Activated CD4-positive, alpha-beta T cell treated with anti-CD3 and anti-CD28 coated beads, Interleukin-2, amount 50 U/mL, for 24 hours (primary cell): ENCODE measurements around the gene ZNF714.
A peak's percentile ranks its signal among the peaks of the same experiment; 100 is the strongest.

Source experiments
- DNase-seq, 2 donors: peaks; one replicate each; pipeline ENCODE4 v3.0.0-alpha.2; 2020; ENCODE audit warnings: low read depth in 1 of 2, low spot score in 1 of 2

ZNF714 gene

DNA sequence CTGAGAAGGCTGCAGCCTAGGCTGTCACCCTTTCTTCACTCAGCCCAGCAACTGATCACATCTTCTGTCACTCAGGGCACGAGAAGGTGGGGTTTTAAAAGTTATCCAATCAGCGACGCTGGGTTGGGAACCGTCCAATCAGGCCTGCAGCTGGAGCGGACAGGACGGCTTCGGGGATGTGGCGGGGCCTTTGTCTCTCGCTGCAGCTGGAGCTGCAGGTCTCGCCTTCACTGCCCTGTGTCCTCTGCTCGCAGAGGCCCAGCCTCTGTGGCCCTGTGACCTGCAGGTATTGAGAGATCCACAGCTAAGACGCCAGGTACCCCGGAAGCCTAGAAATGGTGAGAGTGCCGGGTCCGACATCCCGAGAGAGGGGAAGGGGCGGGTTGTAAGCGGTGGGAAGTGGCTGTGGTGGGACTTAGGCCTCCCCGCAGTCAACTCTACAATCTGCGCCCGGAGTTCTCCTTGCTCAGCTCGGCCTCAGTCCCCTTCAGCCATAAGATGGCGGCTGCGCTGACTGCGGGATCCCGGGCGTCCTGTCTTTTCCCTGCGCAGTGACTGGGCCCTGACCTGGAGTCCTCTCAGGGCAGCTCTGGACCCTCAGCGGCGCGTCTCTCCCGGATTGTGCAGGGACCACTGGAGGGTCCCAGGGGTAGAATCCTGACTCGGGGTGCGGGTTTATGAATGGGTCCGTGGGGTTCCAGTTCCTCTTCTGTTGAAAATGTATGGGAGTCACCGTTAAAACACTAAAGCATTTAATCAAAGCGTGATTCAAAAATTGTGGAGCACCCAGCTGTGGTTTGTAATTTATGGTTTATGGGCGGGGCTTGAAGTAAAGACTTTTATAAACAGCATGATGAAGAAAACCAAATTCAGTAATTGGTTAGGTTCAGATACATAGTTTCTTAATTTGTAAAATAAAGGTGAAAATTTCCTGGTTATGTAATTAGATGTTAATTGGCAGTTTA lies at the start of gene ZNF714:
Gene ZNF714, plus strand, starts transcription at position 193 of the 965 bp plus-strand sequence. CDS start 16,066 bp downstream, outside the sequence.
- peak; percentile 57 to 83 for DNase-seq

DNA sequence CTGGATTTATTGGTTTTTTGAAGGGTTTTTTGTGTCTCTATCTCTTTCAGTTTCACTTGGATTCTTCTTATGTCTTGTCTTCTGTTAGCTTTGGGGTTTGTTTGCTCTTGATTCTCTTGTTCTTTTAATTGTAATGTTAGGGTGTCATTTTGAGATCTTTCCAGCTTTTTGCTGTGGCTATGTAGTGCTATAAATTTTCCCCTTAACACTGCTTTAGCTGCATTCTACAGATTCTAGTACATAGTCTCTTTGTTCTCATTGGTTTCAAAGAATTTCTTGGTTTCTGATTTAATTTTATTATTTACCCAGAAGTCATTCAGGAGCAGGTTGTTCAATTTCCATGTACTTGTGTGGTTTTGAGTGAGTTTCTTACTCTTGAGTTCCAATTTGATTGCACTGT lies 37.0 kb upstream of the ZNF714 start:
- no peak for DNase-seq

DNA sequence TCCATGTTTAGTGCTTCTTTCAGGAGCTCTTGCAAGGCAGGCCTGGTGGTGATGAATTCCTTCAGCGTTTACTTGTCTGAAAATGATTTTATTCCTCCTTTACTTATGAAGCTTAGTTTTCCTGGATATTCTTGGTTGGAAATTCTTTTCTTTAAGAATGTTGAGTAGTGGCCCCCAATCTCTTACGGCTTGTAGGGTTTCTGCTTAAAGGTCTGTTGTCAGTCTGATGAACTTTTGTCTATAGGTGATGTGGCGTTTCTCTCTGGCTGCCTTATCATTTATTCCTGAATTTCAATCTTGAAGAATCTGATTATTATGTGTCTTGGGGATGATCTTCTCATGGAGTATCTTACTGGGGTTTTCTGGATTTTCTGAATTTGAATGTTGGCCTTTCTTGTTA lies 35.5 kb upstream of the ZNF714 start:
- DNase-seq, result no peak

DNA sequence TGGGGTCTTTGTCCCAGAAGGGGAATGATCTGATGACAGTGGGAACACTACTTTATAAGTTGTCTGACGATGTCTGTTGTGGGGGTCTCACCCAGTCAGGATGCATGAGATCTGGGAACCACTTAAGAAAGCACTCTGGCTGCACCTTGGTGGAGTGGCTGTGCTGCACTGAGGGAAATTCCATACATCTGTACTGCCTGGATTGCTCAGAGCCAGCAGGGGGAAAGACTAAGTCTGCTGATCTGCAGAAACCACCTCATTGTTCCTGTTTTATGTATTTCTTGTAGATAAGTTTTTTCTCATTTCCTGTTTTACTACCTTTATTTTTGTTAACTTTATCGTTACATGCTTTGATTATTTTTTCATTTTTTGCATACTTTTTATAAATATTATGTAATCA lies 34.3 kb upstream of the ZNF714 start:
- DNase-seq, result no peak

DNA sequence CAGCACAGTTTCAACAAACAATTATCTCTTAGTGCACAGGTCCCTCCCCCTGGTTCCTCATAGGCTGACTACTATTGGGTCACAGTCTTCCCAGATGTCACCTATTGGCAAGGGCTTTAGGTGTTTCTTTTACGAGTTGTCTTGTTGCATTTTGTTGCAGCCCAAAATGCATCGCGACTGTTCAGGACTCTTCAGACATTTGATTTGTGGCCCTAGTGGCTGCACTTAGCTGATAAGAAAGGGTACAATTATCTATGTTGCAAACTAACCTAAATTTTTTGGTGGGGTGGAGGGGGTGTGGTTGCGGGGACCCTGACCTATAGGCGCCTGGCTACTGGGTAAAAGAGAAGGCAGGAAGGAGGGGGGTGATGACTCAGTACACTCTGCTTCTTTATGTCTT lies 29.1 kb upstream of the ZNF714 start:
- no peak for DNase-seq

DNA sequence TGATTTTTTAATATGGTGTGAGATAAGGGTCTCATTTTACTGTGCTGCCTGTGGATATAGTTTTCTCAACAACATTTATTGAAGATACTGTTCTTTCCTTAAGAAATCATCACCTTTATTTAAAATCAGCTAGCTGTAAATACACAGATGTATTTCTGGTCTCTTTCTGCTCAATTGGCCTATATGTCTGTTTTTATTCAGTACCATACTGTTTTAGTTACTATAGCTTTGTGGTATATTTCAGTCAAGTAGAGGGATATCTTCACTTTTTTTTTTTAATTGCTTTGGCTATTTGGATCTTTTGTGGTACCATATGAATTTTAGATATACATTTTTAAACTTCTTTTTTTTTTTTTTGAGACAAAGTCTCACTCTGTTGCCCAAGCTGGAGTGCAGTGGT lies 16.7 kb upstream of the ZNF714 start:
- DNase-seq, result no peak

DNA sequence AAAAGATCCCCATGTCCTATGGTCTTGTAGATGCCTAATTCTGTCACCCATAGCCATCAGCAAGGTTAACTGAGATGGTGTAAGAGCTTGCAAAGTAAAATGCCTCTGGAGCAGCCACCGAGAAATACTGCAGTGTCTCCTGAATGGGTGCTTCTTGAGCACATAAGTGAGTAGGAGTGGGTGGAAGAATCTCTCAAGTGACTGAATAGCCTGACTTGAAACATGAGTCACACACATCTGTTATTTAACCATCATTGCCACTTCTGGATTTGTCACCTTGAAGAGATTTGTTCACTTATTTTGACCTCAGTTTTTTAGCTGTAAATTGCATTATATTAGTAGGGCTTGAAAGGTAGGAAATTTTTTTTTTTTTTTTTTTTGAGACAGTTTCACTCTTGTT lies 2.3 kb downstream of the ZNF714 start:
- DNase-seq, result peak in 1 of 2 donors; percentile 7

DNA sequence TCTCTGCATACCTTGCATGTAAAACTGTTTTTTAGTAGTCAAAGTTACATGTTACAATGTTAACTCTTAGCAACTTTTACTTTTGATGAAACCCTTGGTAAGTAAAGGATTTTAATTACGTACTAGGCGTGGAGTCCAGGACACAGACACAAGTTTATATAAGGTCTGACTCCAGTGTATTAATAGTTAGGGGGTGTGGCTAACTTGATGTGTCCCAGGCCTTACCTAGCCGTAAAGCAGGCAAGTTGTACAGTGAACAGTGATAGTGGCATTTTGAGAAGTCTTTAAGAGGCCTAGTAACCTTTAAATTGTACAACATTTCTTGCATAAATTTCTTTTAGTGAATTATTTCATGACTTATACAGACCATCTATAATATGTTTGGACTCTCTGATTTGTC lies 5.9 kb downstream of the ZNF714 start:
- DNase-seq, result no peak

DNA sequence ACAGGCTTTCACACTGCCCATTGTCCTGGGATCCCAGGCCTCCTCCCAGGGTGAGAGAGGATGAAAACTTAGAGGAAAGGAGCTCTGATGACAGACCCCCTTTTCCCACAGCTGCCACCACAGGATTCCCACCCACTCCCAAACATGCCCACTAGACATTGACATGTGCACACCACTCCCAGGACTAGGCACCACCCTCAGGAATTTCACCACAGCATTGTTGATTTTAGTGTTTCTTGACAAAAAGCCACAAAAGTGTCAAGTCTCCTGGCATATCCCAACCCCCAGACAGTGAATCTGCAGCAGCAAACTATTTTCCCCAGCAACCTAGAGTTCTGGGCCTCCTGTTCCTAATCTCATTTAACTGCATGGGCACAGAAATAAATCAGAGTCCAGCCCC lies 10.1 kb downstream of the ZNF714 start:
- no peak for DNase-seq

DNA sequence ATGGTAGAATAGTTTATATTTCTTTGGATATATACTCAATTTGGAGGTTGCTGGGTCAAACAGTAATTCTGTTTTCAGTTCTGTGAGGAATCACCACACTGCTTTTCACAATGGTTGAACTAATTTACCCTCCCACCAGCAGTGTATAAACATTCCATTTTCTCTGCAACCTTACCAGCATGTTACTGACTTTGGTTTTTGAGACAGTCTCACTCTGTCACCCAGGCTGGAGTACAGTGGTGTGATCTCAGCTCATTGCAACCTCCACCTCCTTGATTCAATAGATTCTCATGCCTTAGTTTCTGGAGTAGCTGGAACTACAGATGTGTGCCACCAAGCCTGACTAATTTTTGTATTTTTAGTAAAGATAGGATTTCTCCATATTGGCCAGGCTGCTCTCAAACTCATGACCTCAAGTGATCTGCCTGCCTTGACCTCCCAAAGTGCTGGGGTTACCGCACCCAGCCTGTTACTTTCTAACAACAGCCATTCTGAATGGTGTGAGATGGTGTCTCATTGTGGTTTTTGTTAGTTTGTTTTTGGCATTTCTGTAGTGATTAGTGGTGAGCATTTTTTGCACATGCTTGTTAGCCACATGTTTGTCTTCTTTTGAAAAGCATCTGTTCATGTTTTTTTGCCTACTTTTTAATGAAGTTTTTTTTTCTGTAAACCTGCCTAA lies 12.5 kb downstream of the ZNF714 start:
- no peak for DNase-seq

DNA sequence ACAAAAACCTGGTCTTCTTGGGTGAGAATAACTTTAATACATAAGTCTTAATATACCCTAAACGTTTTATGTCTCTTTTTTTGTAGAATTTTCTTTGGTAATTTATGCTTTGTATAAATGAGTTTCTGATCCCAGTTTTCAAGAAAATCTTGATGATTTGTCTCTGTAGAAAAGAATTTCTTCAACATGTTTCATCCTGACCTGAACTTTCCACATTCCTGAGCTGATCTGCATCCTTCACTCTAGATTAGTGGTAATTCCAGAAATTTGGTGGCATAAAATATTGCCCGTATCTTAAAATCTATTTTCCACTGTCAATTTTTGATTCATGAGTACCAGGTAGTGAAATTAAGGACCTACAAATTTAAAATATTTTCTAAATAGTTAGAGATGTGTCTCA lies 16.3 kb downstream of the ZNF714 start:
- DNase-seq, result no peak

DNA sequence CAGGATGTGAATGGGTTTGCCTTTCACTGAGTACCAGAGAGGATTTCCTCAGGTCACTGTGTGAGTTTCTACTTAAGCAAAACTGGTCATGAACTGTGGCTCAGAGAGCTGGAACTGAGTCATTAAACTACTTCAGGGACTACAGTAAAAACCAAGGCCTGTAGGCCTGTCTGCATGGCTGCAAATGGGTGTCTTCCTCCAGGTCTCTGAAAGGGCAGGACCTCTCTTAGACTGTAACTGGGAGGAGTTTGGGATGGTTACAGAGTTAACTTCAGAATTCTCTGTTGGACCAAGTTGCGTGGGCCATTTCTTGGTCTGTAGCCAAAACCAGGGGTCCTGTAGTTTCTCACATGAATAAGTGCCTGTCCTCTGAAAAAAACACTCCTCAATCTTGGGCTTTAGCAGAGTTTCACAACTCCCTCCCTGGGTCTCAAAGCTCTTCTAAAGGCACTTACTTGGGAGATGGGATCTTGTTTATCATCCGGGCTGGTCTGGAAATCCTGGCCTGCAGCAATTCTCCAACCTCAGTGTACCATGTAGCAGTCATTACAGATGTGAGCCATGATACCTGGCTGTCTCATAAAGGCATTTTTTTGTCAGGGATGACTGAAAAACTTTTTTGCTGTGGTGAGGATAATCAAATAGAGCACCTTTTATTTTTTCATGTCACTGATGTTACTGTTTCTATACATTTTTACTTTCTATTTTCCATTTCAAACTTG lies 19.7 kb downstream of the ZNF714 start:
- DNase-seq, result no peak

DNA sequence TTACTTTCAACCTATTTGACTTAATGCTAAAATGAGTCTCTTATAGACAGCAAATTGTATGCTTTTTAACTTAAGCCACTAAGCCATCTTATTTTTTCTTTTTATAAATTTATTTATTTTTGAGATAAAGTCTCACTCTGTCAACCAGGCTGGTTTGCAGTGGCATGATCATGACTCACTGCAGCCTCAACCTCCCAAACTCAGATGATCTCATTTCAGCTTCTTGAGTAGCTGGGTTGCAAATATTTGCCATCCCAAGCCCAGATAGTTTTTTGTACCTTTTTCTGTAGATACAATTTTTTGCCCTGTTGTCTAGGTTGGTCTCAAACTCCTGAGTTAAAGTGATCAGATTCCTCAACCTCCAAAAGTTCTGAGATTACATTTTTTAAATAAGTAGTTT lies 27.1 kb downstream of the ZNF714 start:
- no peak for DNase-seq

DNA sequence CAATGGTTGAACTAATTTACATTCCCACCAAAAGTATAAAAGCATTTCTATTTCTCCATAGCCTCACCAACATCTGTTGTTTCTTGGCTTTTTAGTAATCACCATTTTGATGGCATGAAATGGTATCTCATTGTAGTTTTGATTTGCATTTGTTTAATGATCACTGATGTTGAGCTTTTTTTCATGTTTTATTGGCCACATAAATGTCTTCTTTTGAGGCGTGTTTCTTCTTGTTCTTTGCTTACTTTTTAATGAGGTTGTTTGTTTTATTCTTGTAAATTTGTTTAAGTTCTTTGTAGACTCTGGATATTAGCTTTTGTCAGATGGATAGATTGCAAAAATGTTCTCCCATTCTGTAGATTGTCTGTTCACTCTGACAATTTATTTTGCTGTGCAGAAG lies 28.2 kb downstream of the ZNF714 start:
- DNase-seq, result no peak

DNA sequence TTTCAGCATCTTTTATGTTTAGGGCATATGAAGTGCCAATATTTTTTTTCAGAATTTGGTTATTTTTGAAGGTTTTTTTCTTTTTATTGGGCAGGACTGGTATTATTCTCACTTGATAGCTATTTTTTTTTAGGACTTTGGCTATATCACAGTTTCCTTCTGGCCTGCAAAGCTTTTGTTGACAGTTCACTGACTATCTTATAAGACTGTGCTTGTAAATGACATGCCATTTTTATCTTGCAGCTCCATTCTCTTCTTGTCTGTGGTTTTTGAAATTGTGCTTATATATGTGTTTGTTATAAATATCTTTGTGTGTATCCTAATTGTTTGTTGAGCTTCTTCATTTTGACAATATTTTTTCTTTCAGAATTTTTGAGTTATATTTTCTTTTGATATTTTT lies 33.4 kb downstream of the ZNF714 start:
- no peak for DNase-seq

DNA sequence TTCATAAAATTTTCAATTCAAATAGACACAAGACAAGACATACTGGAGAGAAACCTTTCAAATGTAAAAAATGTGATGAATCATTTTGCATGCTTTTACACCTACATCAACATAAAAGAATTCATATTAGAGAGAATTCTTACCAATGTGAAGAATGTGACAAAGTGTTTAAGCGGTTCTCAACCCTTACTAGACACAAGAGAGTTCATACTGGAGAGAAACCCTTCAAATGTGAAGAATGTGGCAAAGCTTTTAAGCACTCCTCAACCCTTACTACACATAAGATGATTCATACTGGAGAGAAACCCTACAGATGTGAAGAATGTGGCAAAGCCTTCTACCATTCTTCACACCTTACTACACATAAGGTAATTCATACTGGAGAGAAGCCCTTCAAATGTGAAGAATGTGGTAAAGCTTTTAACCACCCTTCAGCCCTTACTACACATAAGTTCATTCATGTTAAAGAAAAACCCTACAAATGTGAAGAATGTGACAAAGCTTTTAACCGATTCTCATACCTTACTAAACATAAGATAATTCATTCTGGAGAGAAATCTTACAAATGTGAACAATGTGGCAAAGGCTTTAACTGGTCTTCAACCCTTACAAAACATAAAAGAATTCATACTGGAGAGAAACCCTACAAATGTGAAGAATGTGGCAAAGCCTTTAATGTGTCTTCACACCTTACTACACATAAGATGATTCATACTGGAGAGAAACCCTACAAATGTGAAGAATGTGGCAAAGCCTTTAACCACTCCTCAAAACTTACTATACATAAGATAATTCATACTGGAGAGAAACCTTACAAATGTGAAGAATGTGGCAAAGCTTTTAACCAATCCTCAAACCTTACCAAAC lies 35.3 kb downstream of the ZNF714 start:
- no peak for DNase-seq

DNA sequence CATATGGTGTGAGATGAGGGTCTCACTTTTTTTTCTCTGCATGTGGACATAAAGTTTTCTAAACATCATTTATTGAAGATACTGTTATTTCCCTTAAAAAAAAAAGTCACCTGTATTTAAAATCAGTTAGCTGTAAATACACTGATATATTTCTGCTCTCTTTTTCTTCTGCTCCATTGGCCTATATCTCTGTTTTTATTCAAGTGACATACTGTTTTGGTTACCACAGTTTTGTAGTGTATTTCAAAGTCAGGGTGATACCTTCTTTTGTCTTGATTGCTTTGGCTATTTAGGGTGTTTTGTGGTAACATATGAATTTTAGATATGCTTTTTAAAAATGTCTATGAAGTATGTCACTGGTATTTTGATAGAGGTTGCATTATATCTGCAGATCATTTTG lies 44.1 kb downstream of the ZNF714 start:
- DNase-seq, result no peak

DNA sequence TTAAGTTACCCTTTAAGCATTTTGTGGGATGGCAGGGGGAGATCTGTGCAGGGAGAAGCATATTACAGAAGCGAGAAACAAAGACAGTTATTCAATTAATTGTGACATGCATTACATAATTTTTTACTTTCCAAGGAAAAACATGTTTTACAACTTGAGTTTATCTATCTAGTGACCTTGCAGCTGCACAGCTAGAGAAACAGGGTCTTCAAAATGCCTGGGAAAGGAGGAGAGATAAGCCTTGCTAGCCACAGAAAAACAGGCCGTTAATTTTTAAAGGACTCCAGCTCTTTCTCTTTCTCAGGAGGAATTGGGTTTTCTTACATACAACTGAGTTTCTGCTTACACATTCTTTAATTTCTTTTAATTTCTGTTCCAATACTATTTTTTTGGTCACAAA lies 45.0 kb downstream of the ZNF714 start:
- no peak for DNase-seq

DNA sequence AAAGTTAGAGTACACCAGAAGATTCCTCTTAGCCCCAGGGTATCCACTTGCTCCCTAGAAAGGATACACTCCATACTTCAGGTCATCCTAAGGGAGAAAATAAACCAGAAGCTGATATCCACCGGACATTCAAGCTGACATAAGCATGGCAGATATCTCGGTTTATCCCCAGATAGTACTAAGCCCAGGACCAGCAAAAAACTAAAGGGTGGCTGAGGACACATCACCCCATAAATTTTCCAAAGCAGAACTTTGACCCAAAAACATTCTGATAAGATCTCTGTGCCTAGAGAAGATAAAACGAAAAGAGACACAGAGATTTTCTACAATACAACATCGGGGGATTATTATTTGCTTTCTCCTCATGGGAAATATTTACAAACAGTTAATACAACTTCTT lies 45.9 kb downstream of the ZNF714 start:
- DNase-seq, result no peak

DNA sequence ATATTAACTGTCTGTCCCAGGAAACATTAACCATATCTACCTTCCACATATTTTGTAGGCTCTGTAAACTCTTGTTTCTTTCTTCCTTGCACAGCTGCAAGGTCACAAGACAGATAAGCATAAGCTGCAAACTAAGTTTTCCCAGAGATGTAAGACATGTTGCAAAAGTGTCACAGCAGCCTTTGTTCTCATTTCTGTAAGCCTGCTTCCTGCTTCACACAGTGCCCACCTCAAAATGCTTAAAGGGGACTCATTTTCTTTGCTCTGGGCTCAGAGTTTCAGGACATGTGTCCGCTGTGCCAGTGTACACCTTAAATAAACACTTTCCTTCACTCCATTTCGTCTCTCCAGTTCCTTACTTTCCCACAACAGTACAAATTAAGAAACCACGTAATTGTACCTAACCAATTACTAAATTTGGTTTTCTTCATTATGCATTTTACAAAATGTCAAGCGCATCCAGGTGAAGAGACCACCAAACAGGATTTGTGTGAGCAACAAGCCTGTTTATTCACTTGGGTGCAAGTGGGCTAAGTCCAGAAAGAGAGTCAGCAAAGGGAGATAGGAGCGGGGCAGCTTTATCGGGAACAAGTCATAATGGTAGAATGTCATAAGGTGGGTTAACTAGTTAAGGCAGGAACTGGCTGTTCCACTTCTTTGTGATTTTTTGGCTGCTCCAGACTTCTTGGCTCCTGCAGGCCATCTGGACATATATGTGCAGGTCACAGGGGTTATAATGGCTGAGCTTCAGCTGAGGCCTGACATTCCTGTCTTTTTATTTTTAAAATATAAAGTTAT lies 47.1 kb downstream of the ZNF714 start:
- no peak for DNase-seq
